CD14-positive monocyte (primary cell): ENCODE measurements around the gene SIDT1. TPM values are rescaled to one million over a fixed set of nuclear protein-coding genes. Genes with fewer than 3 reads are reported as not detected.

Source experiments
- DNase-seq, 3 donors: peaks; one replicate each; pipeline ENCODE4 v3.0.0-alpha.2; 2011 to 2022
- H2AFZ ChIP-seq: 2 replicates; pipeline ENCODE4 v1.6.0; 2012; ENCODE audit warnings: mild to moderate bottlenecking, low read depth, low read length, inconsistent platforms; ENCODE audit not compliant: insufficient read depth, poor library complexity, severe bottlenecking
- H3K27ac ChIP-seq, 2 donors: 1 replicate in 1 of 2; 2 replicates in 1 of 2; pipeline ENCODE4 v1.5.1; 2012 to 2013; ENCODE audit warnings: low read length in 2 of 2, control low read depth in 1 of 2, inconsistent platforms in 1 of 2, low read depth in 1 of 2, mild to moderate bottlenecking in 1 of 2
- H3K27me3 ChIP-seq, 2 donors: one replicate each; pipeline versions ENCODE4 v1.6.0 to v1.6.1; 2011 to 2013; ENCODE audit warnings: low read length in 2 of 2; ENCODE audit not compliant: control insufficient read depth in 2 of 2, insufficient read depth in 2 of 2
- H3K36me3 ChIP-seq, 2 donors: replicated peaks in 1 of 2; 1 replicate in 1 of 2; 2 replicates in 1 of 2; pipeline versions ENCODE4 v1.5.1 to v1.6.1; 2012 to 2013; ENCODE audit warnings: low read length in 2 of 2, control low read depth in 1 of 2, inconsistent platforms in 1 of 2, mild to moderate bottlenecking in 1 of 2; ENCODE audit not compliant: insufficient read depth in 2 of 2, control insufficient read depth in 1 of 2
- H3K4me1 ChIP-seq, 2 donors: 1 replicate in 1 of 2; 2 replicates in 1 of 2; pipeline versions ENCODE4 v1.5.1 to v1.6.1; 2012 to 2013; ENCODE audit warnings: low read length in 2 of 2, control low read depth in 1 of 2, inconsistent platforms in 1 of 2, mild to moderate bottlenecking in 1 of 2, moderate library complexity in 1 of 2; ENCODE audit not compliant: insufficient read depth in 2 of 2, control insufficient read depth in 1 of 2
- H3K4me2 ChIP-seq: replicated peaks from 2 replicates; pipeline ENCODE3; 2012; ENCODE audit warnings: low read length, moderate library complexity, mild to moderate bottlenecking; ENCODE audit not compliant: poor library complexity, severe bottlenecking; ENCODE audit errors: extremely low read depth
- H3K4me3 ChIP-seq, 3 experiments: fragments of 200-600 bp in 1 of 3; sonication (generic) in 1 of 3; replicated peaks in 1 of 3; 1 replicate in 2 of 3; 2 replicates in 1 of 3; pipeline ENCODE4 v1.5.1; 2011 to 2013; ENCODE audit warnings: low read length in 3 of 3, mild to moderate bottlenecking in 3 of 3, control low read depth in 2 of 3, low read depth in 2 of 3, inconsistent platforms in 1 of 3, moderate library complexity in 1 of 3
- H3K79me2 ChIP-seq: 2 replicates; pipeline ENCODE4 v1.6.0; 2012; ENCODE audit warnings: mild to moderate bottlenecking, control low read depth, inconsistent platforms, low read length, moderate library complexity; ENCODE audit not compliant: insufficient read depth
- H3K9ac ChIP-seq: 2 replicates; pipeline ENCODE4 v1.6.0; 2017; ENCODE audit warnings: low read length, mild to moderate bottlenecking; ENCODE audit not compliant: insufficient read depth, poor library complexity, severe bottlenecking
- H3K9me3 ChIP-seq, 2 donors: replicated peaks in 1 of 2; 1 replicate in 1 of 2; 2 replicates in 1 of 2; pipeline versions ENCODE4 v1.5.1 to v1.6.1; 2012 to 2013; ENCODE audit warnings: low read length in 2 of 2, control low read depth in 1 of 2; ENCODE audit not compliant: control insufficient read depth in 1 of 2, insufficient read depth in 1 of 2
- H4K20me1 ChIP-seq: 2 replicates; pipeline ENCODE4 v1.6.0; 2012; ENCODE audit warnings: mild to moderate bottlenecking, low read length, control low read depth, moderate library complexity; ENCODE audit not compliant: insufficient read depth
- H3K27ac Mint-ChIP-seq, 7 donors: one replicate each; pipeline ENCODE4 v1.8.0; 2020; ENCODE audit warnings: mild to moderate bottlenecking in 7 of 7, mixed read lengths in 7 of 7, moderate library complexity in 6 of 7, inconsistent platforms in 2 of 7
- H3K27me3 Mint-ChIP-seq, 3 donors: one replicate each; pipeline ENCODE4 v1.8.0; 2021 to 2022; ENCODE audit warnings: low read depth in 3 of 3, mild to moderate bottlenecking in 3 of 3, mixed read lengths in 3 of 3, moderate library complexity in 3 of 3, inconsistent platforms in 1 of 3
- H3K36me3 Mint-ChIP-seq, 2 donors: one replicate each; pipeline ENCODE4 v1.8.0; 2020; ENCODE audit warnings: mixed read lengths in 2 of 2, inconsistent platforms in 1 of 2, mild to moderate bottlenecking in 1 of 2
- H3K4me1 Mint-ChIP-seq: one replicate; pipeline ENCODE4 v1.8.0; 2020; ENCODE audit warnings: mild to moderate bottlenecking, mixed read lengths
- H3K4me3 Mint-ChIP-seq, 2 donors: one replicate each; pipeline ENCODE4 v1.8.0; 2020; ENCODE audit warnings: mild to moderate bottlenecking in 2 of 2, mixed read lengths in 2 of 2, moderate library complexity in 1 of 2
- H3K9me3 Mint-ChIP-seq, 7 donors: one replicate each; pipeline ENCODE4 v1.8.0; 2020 to 2022; ENCODE audit warnings: mixed read lengths in 7 of 7, mild to moderate bottlenecking in 6 of 7, moderate library complexity in 6 of 7, inconsistent platforms in 2 of 7
- CTCF ChIP-seq: fragments of 200-600 bp; IDR thresholded peaks from one replicate; pipeline ENCODE4 v1.8.0; 2022; ENCODE audit warnings: antibody characterized with exemption, mild to moderate bottlenecking
- WGBS: methylation state at CpG from one replicate; pipeline ENCODE4 v1.1.5; 2013; ENCODE audit warnings: missing lambda C conversion rate; ENCODE audit not compliant: insufficient coverage; 5-methylcytosine and 5-hydroxymethylcytosine counted together
- intact Hi-C, 2 donors: fragments of 100-400 bp; cut with micrococcal nuclease; formaldehyde crosslinking; loops; one replicate each; pipeline versions ENCODE4 v1.15.0 to v1.15.1; 2023
- polyA plus RNA-seq, 3 donors: library from polyadenylated mRNA; depleted of rRNA in 1 of 3; unstranded in 2 of 3; stranded (reverse) in 1 of 3; fragments of 300-500 nt in 2 of 3; fragments of >200 nt in 1 of 3; fragmentation: Illumina TruSeq in 2 of 3; gene quantifications; 1 replicate in 2 of 3; 2 replicates in 1 of 3; pipeline ENCODE4 v1.2.3, GENCODE V29; 2012 to 2021

The SIDT1 gene
- polyA plus RNA-seq, 3 donors, result 3.2 to 7.1 (median 4.0) TPM

DNA sequence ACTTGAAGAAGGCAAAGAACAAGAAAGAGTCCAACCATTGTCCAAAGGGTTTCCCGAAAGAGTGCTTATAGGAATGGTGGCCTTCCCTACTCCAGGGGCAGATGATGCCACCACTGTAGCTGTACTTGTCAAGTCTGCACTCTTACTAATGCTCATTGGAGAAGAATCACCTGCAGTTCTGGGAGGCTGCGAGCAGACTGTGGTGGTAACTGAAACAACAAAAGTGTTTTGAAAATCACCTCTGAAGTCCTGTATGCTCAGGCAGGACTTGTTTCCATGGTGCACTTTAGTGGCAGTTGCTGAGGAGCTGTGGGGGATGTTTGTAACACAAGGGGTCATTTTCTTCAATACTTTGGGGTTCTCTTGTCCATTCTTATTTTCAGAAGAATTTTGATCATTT, 128.1 kb downstream of the SIDT1 start:
- Mint-ChIP-seq H3K36me3 (peaks cover 76 to 86% of the 10 kb centered on the region in 2 donors), H3K27me3 (no peaks in the 10 kb centered on the region), H3K9me3 (peaks cover 0 to 5% (median 0%) of the 10 kb centered on the region in 7 donors), H3K4me3 (no peak overlapping the region), H3K4me1 (peaks cover 2% of the 10 kb centered on the region), H3K27ac (no peak overlapping the region)
- Histone ChIP-seq H3K9ac (no peak overlapping the region), H3K9me3 (no peaks in the 10 kb centered on the region), H3K27me3 (no peaks in the 10 kb centered on the region), H3K79me2 (no peaks in the 10 kb centered on the region), H3K27ac (no peak overlapping the region), H3K4me3 (no peak overlapping the region), H3K36me3 (peaks cover 42 to 86% of the 10 kb centered on the region in 2 donors), H4K20me1 (no peaks in the 10 kb centered on the region), H3K4me1 (no peaks in the 10 kb centered on the region), H3K4me2 (no peak overlapping the region), H2AFZ (no peak overlapping the region)
- WGBS, result 100% methylated on average over 2 of the region's 2 CpGs
- intact Hi-C loops, result no loop called here
- DNase-seq, result no peak
- TF ChIP-seq CTCF, result no peak

- no peaks in the 10 kb centered on the region for H3K27me3 Mint-ChIP-seq
- H3K79me2 ChIP-seq, result no peaks in the 10 kb centered on the region
- H3K27ac Mint-ChIP-seq, result no peak overlapping the region
- H3K4me2 ChIP-seq, result no peak overlapping the region
- no peak overlapping the region for H3K27ac ChIP-seq
- no peak overlapping the region for H3K4me3 Mint-ChIP-seq
- H3K9ac ChIP-seq, result no peak overlapping the region
- intact Hi-C loops, result no loop called here
- TF ChIP-seq CTCF, result no peak
- no peaks in the 10 kb centered on the region for H4K20me1 ChIP-seq
- peaks cover 2% of the 10 kb centered on the region for H3K4me1 Mint-ChIP-seq
- H3K4me3 ChIP-seq, result no peak overlapping the region
- WGBS, result 66% methylated on average over 3 of the region's 4 CpGs
- H3K27me3 ChIP-seq, result no peaks in the 10 kb centered on the region
- DNase-seq, result no peak
- peaks cover 45 to 84% of the 10 kb centered on the region in 2 donors for H3K36me3 ChIP-seq
- H3K4me1 ChIP-seq, result no peaks in the 10 kb centered on the region
- no peaks in the 10 kb centered on the region for H3K9me3 ChIP-seq
- no peak overlapping the region for H2AFZ ChIP-seq
- peaks cover 0 to 5% (median 0%) of the 10 kb centered on the region in 7 donors for H3K9me3 Mint-ChIP-seq
- H3K36me3 Mint-ChIP-seq, result peaks cover 78 to 85% of the 10 kb centered on the region in 2 donors
Observed at GRCh38 chr3:113660896-113661295, 128.5 kb downstream of the SIDT1 start.
